NT2/D1 (cell line): Measurements from ENCODE around the gene CTSC.

Experiments used
- SUZ12 ChIP-seq: IDR thresholded peaks from 2 replicates; pipeline ENCODE4 v1.6.1; 2011; ENCODE audit not compliant: insufficient read length, insufficient read depth; ENCODE audit errors: extremely low read depth
- YY1 ChIP-seq: IDR thresholded peaks from 2 replicates; pipeline ENCODE4 v1.6.1; 2011; ENCODE audit not compliant: insufficient read length, insufficient read depth
- ZNF274 ChIP-seq: IDR thresholded peaks from 2 replicates; pipeline ENCODE4 v1.6.1; 2011; ENCODE audit warnings: mild to moderate bottlenecking, low read depth, low read length

DNA sequence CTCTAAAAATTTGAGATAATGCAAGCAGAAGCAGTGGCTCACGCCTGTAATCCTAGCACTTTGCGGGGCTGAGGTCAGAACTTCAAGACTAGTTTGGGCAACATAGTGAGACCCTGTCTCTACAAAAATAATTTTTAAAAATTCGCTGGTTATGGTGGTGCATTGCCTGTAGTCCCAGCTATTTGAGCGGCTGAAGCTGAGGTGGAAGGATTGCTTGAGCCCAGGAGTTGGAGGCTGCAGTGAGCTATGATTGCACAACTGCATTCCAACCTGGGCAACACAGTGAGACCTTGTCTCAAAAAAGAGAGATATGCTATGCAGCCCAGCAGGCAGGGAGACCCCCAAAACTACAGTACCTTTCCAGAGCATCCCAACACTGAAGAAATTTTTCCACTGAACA, 2.3 kb downstream of the CTSC start:
- TF ChIP-seq SUZ12 (no peak), YY1 (no peak), ZNF274 (no peak)
